ENCODE measurements around the gene SLC15A2. TPM values are rescaled to one million over a fixed set of nuclear protein-coding genes. Genes with fewer than 3 reads are reported as not detected.
A peak's percentile ranks its signal among the peaks of the same experiment; 100 is the strongest.
"Not testable (repeated sequence)": the region's sequence is repeated elsewhere in the genome, so short reads cannot be mapped to it uniquely, and the experiment has no call there.

SLC15A2 gene
- total RNA-seq, 2 donors from 2014 or later, result 5.0 to 8.3 TPM

- DNase-seq (ENCODE audit: low spot score in 2 of 2) (no peak), ATAC-seq (peak in 1 of 2 donors; percentile 96)
- no peak overlapping the region for H3K27ac Mint-ChIP-seq
- peaks cover 3 to 11% of the 10 kb centered on the region in 2 donors for H3K36me3 Mint-ChIP-seq
- peaks cover 2% of the 10 kb centered on the region in 2 donors for H3K9me3 Mint-ChIP-seq
Observed at GRCh38 chr3:121913305-121913990, 19.2 kb downstream of the SLC15A2 start.

DNA sequence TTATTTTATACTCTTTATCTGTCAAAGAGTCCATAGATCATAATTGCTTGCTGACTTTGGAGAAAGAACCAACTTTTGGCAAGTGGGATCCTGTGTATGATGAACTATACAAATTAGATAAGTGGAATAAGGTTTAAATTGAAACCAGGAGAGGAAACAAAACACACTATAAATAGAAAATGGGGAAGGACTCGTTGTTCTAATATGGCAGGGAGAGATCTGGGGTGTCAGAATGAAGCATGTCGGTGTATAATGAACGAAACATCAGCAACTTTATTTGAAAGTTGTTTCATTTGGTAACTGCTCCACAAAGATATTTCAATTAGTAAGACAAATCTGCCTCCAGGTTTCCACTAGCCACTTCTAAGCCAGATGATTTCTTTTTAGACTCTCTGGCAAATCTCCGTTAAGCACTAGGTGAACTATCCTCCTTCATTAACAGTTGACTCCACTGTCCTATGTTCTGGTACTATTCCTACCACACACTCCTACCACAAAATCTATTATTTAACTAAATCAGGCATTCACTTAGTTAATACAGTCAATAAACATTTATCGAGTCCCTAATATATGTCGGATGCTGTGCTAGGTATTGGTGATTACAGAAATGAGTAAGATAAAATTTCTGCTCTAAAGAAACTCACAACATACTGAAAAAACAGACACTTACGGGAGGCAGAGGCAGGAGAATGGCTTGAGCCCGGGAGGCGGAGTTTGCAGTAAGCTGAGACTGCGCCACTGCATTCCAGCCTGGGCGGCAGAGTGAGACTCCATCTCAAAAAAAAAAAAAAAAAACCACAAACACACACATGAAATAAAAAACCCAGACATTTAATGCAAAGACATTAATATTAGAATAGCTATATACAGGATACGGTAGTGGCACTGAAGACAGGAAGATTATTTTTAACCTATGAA is 20.1 kb downstream of the SLC15A2 start:
- ATAC-seq, result no peak
- Mint-ChIP-seq H3K9me3 (no peaks in the 10 kb centered on the region), H3K36me3 (peaks cover 0 to 5% of the 10 kb centered on the region in 2 donors), H3K27ac (no peak overlapping the region)
- DNase-seq (ENCODE audit: low spot score in 2 of 2), result no peak

GRCh38 chr3:121916189-121916588 is 22.0 kb downstream of the SLC15A2 start:
- DNase-seq (ENCODE audit: low spot score in 2 of 2) (no peak), ATAC-seq (no peak)
- Mint-ChIP-seq H3K36me3 (no peaks in the 10 kb centered on the region), H3K9me3 (no peaks in the 10 kb centered on the region), H3K27ac (no peak overlapping the region)

GRCh38 chr3:121918779-121919483 is 24.7 kb downstream of the SLC15A2 start:
- H3K9me3 Mint-ChIP-seq, result no peaks in the 10 kb centered on the region
- H3K36me3 Mint-ChIP-seq, result no peaks in the 10 kb centered on the region
- no peak overlapping the region for H3K27ac Mint-ChIP-seq
- no peak for DNase-seq (ENCODE audit: low spot score in 2 of 2)
- no peak for ATAC-seq

DNA sequence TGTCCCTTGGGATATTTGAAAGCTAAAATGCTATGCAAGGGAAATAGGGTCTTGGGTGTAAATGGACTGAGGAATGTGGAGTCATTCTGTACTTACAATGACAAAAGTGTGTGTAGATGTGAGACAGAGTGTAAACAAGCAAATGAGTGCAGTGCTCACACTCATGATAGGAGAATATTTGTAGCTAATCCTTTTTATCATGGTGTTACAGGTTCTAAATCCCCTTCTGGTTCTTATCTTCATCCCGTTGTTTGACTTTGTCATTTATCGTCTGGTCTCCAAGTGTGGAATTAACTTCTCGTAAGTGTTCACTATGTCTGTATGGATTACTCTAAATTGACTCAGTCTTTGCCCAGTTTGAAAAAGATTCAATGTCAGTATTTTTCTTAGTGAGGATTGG is 30.5 kb downstream of the SLC15A2 start:
- Mint-ChIP-seq H3K9me3 (peaks cover 0 to 3% of the 10 kb centered on the region in 2 donors), H3K27ac (no peak overlapping the region), H3K36me3 (peaks cover 0 to 6% of the 10 kb centered on the region in 2 donors)
- no peak for DNase-seq (ENCODE audit: low spot score in 2 of 2)
- no peak for ATAC-seq

DNA sequence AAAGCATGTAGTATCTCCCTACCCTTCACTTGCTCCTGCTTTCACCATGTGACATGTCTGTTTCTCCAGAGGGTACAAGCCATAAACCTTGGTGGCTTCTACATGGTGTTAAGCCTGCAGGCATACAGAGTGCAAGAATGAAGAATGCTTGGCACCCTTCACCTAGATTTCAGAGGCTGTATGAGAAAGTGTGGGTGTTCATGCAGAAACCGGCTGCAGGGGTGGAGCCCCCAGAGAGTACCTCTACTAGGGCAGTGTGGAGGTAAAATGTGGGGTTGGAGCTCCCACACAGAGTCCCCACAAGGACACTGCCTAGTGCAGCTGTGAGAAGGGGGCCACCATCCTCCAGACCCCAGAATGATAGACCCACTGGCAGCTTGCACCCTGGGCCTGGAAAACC is 32.2 kb downstream of the SLC15A2 start:
- peaks cover 0 to 6% of the 10 kb centered on the region in 2 donors for H3K36me3 Mint-ChIP-seq
- DNase-seq (ENCODE audit: low spot score in 2 of 2), result no peak
- peaks cover 0 to 3% of the 10 kb centered on the region in 2 donors for H3K9me3 Mint-ChIP-seq
- ATAC-seq, result no peak
- no peak overlapping the region for H3K27ac Mint-ChIP-seq

DNA sequence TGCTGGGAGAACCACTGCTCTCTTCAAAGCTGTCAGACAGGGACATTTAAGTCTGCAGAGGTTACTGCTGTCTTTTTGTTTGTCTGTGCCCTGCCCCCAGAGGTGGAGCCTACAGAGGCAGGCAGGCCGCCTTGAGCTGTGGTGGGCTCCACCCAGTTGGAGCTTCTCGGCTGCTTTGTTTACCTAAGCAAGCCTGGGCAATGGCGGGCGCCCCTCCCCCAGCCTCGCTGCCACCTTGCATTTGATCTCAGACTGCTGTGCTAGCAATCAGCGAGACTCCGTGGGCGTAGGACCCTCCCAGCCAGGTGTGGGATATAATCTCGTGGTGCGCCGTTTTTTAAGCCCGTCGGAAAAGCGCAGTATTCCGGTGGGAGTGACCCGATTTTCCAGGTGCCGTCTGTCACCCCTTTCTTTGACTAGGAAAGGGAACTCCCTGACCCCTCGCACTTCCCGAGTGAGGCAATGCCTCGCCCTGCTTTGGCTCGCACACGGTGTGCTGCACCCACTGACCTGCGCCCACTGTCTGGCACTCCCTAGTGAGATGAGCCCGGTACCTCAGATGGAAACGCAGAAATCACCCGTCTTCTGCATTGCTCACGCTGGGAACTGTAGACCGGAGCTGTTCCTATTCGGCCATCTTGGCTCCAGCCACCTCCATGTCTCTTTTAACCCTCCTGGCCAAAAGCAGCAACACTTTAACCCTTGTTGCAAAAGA is 44.1 kb downstream of the SLC15A2 start:
- H3K27ac Mint-ChIP-seq; H3K9me3 Mint-ChIP-seq; ATAC-seq; DNase-seq (ENCODE audit: low spot score in 2 of 2): not testable (repeated sequence)
- peaks cover 0 to 12% of the 10 kb centered on the region in 2 donors for H3K36me3 Mint-ChIP-seq

- no peak for ATAC-seq
- no peak overlapping the region for H3K27ac Mint-ChIP-seq
- H3K9me3 Mint-ChIP-seq, result no peaks in the 10 kb centered on the region
- no peak for DNase-seq (ENCODE audit: low spot score in 2 of 2)
- H3K36me3 Mint-ChIP-seq, result peaks cover 0 to 6% of the 10 kb centered on the region in 2 donors
Observed at GRCh38 chr3:121941592-121941991, 47.4 kb downstream of the SLC15A2 start.

DNA sequence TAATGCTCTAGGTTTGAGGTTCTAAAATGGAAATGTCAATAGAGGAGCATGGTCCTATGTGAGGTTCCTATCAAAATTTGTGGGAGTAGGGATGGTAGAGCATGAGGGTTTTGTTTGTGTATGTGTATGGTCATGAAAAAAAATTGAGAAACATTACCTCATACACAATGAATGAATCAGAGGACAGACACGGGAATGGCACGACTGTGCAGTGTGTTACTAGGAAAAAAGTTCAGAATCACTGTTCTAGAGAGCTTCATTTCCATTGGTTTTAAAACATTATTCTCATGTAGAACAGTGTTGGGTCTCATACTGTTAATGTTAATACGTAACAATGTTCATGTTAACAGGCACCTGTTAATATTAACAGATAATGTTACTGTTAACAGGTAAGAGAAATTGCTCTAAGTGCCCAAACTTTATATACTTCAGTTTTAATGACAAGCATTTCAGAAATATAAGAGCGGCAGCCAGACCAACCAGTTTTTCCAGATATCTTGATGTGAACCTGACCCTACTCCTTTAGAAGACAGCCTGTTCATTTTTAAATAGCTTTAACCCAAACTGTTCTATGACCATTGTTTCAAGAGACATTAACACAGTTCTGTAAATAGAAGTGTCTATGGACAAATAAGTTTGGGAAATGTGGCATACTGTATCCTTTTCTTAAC is 48.0 kb downstream of the SLC15A2 start:
- H3K27ac Mint-ChIP-seq, result no peak overlapping the region
- ATAC-seq, result no peak

GRCh38 chr3:121943431-121943830 is 49.2 kb downstream of the SLC15A2 start:
- ATAC-seq (no peak), DNase-seq (ENCODE audit: low spot score in 2 of 2) (no peak)
- Mint-ChIP-seq H3K9me3 (no peaks in the 10 kb centered on the region), H3K36me3 (peaks cover 0 to 6% of the 10 kb centered on the region in 2 donors), H3K27ac (no peak overlapping the region)

More for the DNA sequence above, 48.0 kb downstream of the SLC15A2 start:
- Mint-ChIP-seq H3K36me3 (peaks cover 0 to 6% of the 10 kb centered on the region in 2 donors), H3K9me3 (no peaks in the 10 kb centered on the region)
- DNase-seq (ENCODE audit: low spot score in 2 of 2), result no peak

DNA sequence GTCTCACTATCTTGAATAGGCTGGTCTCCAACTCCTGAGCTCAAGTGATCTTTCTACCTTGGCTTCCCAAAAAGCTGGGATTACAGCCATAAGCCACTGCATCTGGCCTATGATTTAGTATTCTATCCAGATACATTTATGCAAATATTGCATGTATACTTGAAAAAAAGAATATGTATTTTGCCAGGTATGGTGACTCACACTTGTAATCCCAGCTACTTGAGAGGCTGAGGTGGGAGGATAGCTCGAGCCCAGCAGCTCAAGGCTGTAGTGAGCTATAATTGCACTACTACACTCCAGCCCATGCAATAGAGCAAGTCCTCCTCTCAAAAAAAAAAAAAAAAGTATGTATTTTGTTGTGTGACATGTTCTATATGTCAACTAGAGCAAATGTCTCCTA is 54.4 kb downstream of the SLC15A2 start:
- peaks cover 0 to 19% of the 10 kb centered on the region in 2 donors for H3K36me3 Mint-ChIP-seq
- ATAC-seq (no peak), DNase-seq (ENCODE audit: low spot score in 2 of 2) (no peak)
- H3K27ac Mint-ChIP-seq, result no peak overlapping the region
- peaks cover 12 to 13% of the 10 kb centered on the region in 2 donors for H3K9me3 Mint-ChIP-seq

DNA sequence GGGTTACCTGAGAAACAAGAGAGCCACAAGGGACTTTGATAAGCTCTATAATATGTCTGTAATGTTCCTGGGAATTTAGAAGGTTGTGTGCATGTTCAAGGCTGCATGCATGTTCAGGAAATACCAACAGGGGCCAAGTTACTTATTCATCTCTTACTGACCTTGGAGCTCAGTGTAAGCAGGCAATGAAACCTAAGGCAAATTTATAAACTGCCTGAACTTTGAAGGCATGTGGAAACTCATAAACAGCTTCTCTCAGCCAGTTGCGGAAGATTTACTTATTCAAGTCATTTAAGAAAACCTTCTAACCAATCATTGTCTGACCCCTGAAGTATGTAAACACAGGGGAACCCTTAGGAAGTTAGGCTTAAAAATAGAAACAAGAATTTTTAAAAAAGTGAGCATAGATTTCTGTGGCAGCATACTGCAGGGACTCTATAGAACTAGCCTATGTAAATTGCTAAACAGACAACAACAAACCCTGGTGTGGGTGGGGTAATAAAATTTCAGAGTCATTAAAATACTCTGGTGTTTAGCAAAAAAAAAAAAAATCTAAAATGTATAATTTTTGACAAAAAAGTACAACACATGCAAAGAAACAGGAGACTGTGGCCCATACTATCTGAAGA is 57.2 kb downstream of the SLC15A2 start:
- Mint-ChIP-seq H3K36me3 (peaks cover 0 to 19% of the 10 kb centered on the region in 2 donors), H3K9me3 (peaks cover 12 to 13% of the 10 kb centered on the region in 2 donors), H3K27ac (no peak overlapping the region)
- DNase-seq (ENCODE audit: low spot score in 2 of 2), result no peak
- ATAC-seq, result no peak

DNA sequence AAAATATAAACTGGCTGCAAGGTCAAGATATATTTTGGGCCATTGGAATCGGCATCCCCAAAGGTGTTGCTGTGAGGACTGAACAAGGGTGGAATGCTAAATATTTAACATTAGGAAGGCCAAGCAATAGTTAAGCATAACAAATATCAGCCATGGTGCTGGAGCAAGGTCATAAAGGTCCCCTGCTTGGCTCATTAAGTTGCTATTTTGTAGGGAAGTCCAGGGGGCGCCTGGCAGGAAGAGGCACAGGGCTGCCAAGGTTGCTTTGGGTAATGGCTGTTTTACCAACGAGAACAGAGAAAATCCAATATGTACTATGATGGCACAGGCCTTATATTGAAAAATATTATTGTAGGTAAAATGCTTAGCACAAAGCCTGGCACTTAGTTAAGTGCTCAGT is 62.2 kb downstream of the SLC15A2 start:
- no peak for ATAC-seq
- Mint-ChIP-seq H3K9me3 (peaks cover 7 to 9% of the 10 kb centered on the region in 2 donors), H3K27ac (no peak overlapping the region), H3K36me3 (peaks cover 6 to 7% of the 10 kb centered on the region in 2 donors)
- DNase-seq (ENCODE audit: low spot score in 2 of 2), result no peak

DNA sequence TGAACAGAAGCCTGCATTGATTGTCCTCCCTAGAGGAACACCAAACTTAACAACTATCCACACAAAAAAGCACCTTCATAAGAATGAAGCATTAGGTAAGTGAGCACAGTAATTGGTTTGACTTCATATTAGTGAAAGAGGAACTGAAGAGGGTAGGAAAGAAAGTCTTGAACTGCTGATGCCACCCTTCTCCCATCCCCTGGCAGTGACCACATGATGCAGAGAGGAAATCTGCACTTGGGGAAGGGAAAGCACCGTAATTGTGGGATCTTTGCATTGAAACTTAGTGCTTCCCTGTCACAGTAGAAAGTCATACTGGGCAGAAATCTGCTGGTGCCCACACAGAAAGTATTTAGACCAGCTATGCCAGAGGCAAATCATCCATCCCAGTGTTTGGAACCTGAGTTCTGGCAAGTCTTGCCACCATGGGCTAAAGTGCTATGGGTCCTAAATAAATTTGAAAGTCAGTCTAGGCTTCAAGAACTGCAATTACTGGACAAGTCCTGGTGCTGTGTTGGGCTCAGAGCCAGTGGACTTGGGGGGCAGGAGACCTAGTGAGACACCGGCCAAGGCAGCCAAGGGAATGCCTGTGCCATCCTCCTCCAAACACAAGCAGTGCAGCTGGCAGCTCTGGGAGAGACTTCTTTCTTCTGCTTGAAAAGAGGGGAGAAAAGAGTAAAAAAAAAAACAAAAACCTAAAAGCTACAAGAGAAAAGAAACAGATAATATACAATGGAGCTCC is 63.6 kb downstream of the SLC15A2 start:
- ATAC-seq (no peak), DNase-seq (ENCODE audit: low spot score in 2 of 2) (no peak)
- Mint-ChIP-seq H3K27ac (no peak overlapping the region), H3K9me3 (peaks cover 0 to 9% of the 10 kb centered on the region in 2 donors), H3K36me3 (peaks cover 0 to 6% of the 10 kb centered on the region in 2 donors)

- H3K27ac Mint-ChIP-seq, result no peak overlapping the region
- H3K36me3 Mint-ChIP-seq, result peaks cover 2 to 6% of the 10 kb centered on the region in 2 donors
- peaks cover 0 to 9% of the 10 kb centered on the region in 2 donors for H3K9me3 Mint-ChIP-seq
Observed at GRCh38 chr3:121958801-121959200, 64.6 kb downstream of the SLC15A2 start.

More at GRCh38 chr3:121958801-121959200, 64.6 kb downstream of the SLC15A2 start:
- DNase-seq (ENCODE audit: low spot score in 2 of 2), result no peak
- ATAC-seq, result no peak
